Measurements from ENCODE around the gene PLCB2.

The PLCB2 gene

DNA sequence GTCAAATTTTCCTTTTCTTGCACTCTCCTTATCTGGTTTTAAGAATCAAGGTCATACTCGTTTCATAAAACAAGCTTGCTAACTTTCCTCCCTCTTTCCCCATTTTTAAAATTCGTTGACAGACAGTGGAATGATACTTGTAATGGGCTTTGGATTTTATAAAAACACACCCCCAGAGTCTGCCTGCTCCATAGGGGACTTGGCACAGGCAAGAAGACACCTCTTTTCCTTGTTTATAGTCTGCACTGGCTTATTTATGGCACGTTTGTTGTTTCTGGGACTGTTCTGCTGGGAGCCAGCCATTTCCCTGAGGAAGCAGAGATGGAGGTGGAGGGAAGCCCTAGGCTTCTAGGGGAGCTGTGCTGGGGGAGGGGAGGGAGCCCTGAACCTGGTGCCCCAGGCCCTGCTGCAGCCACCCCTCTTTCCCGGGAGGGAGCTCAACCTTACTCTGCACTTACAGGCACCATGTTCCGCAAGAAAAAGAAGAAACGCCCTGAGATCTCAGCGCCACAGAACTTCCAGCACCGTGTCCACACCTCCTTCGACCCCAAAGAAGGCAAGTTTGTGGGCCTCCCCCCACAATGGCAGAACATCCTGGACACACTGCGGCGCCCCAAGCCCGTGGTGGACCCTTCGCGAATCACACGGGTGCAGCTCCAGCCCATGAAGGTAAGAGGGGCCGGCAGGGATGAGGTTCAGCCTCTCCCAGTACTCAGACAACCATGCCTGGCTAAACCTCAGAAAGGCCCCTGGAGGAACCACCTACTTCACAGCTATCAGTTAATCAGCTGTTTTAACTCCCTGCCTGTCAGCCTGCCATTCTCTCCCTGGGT lies 43.2 kb downstream of the PLCB2 start:
- no peak for TF ChIP-seq POLR2A (IDR thresholded peaks at IDR 0.05; ENCODE audit: low read length)
- no peak for TF ChIP-seq GATA1 (IDR thresholded peaks at IDR 0.05; ENCODE audit: low read depth, low read length)
- DNase-seq: no peak

- no peak for DNase-seq
- no peak for TF ChIP-seq GATA1 (IDR thresholded peaks at IDR 0.05; ENCODE audit: low read depth, low read length)
- no peak for TF ChIP-seq POLR2A (IDR thresholded peaks at IDR 0.05; ENCODE audit: low read length)
Measured at GRCh38 chr15:40263024-40263754, 44.5 kb downstream of the PLCB2 start.

DNA sequence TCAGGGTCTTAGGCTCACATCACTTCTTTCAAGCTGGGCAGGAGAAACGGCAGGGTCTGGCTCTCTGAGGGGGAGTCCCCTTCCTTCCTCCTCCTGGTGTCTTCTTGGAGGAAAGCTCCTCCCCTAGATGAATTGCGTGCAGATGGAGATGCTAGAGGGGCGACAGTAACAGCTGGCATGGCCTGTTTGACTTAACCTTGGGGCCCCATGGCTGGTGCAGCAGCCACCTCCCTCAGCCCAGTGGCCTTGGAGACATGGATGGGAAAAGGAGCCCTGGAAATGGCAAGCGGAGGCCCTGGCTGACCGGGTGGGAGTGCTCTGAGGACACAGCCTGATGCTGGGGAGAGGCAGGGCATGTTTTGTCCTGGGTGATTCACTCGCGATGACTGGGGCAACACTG lies 48.7 kb downstream of the PLCB2 start:
- TF ChIP-seq POLR2A (IDR thresholded peaks at IDR 0.05; ENCODE audit: low read length) (no peak), GATA1 (IDR thresholded peaks at IDR 0.05; ENCODE audit: low read depth, low read length) (no peak)
- no peak for DNase-seq

- TF ChIP-seq POLR2A (IDR thresholded peaks at IDR 0.05; ENCODE audit: low read length): no peak
- no peak for TF ChIP-seq GATA1 (IDR thresholded peaks at IDR 0.05; ENCODE audit: low read depth, low read length)
- no peak for DNase-seq
Measured at GRCh38 chr15:40258544-40258943, 49.2 kb downstream of the PLCB2 start.

DNA sequence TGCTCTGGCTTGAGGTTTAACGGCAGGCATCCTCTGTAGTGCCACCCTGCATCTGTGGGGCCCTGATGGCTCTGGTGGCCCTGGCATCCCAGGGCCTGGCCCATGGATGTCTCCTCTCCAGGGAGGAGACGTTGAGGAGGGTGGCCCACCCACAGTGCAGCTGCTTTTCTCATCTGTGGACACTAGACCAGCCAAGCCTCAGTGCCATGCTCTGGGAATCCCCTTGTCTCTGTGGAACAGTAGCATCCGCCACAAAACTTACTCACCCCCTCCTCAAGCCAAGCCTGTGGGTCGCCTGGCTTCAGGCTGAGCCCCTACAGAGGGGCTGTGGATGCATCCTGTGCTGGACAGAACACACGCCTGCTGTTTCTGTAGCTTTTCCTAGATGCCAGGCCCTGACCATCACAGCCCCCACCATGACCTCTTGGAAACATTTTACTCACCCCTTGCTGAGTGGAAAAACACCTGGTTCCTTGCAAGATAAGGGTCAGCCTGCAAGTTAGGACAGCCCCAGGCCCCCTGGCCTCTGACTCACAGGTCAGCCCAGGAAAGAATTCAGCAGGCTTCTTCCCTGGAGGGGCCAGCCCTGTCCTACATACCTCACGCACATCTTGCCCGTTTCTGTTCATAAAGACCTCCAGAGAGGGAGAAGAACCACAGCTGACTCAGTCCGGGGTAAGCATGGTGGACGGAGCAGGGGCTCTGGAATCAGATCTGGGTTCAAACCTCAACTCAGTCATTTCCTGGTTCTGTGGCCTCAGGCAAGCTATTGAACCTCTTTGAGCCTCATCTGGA lies 49.9 kb downstream of the PLCB2 start:
- TF ChIP-seq POLR2A (IDR thresholded peaks at IDR 0.05; ENCODE audit: low read length) (no peak), GATA1 (IDR thresholded peaks at IDR 0.05; ENCODE audit: low read depth, low read length) (no peak)
- no peak for DNase-seq

DNA sequence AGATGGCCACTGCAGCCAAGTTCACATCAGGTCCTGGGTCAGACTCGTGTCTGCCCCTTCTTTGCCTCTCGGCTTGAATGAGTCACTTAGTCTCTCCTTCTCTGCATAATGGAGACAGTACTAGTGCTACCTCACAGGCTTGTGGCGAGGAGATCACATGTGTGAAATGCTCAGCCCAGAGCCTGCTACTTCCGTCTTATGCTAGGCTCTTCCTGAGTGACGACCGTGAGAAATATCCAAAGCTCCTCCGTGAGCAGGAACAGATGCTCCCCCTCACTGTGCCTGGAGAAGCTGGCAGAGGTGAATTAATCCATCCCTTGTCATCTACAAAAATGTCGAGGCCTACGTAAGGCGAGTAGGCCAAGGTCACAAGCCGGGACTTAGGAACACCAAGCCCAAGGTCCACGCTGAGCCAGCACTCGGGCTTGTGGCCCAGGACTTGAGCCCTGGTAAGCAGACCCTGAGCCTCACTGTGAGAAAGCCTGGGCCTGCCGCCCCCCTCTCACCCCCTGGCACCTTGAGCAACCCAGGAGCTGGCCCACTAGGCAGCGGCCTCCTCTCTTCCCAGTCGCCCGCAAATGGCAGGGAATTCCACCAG lies 51.0 kb downstream of the PLCB2 start:
- DNase-seq: no peak

DNA sequence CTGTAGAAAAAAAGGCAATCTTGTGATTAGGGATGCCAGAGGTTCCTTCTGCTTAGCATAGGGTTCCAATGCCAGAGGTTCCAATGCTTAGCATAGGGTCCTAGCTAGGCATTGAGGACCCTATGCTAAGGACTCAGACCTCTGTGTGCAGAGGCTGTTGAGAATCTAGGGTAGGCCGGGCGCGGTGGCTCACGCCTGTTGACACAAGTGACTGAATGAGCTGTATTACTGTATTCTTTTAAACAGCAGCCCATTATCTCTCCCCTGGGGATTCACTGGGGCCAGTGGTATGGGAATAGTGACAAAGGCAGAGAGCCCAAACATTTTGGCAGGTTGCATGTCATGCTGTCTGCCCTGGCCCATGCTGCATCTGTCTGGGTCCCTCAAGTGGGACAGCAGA lies 52.7 kb downstream of the PLCB2 start:
- no peak for DNase-seq
- TF ChIP-seq GATA1 (IDR thresholded peaks at IDR 0.05; ENCODE audit: low read depth, low read length): no peak
- TF ChIP-seq POLR2A (IDR thresholded peaks at IDR 0.05; ENCODE audit: low read length): no peak

More for the DNA sequence above, 51.0 kb downstream of the PLCB2 start:
- TF ChIP-seq POLR2A (IDR thresholded peaks at IDR 0.05; ENCODE audit: low read length): no peak
- TF ChIP-seq GATA1 (IDR thresholded peaks at IDR 0.05; ENCODE audit: low read depth, low read length): no peak

GRCh38 chr15:40254452-40254851 lies 53.3 kb downstream of the PLCB2 start:
- TF ChIP-seq GATA1 (IDR thresholded peaks at IDR 0.05; ENCODE audit: low read depth, low read length): no peak
- TF ChIP-seq POLR2A (IDR thresholded peaks at IDR 0.05; ENCODE audit: low read length): no peak
- no peak for DNase-seq

DNA sequence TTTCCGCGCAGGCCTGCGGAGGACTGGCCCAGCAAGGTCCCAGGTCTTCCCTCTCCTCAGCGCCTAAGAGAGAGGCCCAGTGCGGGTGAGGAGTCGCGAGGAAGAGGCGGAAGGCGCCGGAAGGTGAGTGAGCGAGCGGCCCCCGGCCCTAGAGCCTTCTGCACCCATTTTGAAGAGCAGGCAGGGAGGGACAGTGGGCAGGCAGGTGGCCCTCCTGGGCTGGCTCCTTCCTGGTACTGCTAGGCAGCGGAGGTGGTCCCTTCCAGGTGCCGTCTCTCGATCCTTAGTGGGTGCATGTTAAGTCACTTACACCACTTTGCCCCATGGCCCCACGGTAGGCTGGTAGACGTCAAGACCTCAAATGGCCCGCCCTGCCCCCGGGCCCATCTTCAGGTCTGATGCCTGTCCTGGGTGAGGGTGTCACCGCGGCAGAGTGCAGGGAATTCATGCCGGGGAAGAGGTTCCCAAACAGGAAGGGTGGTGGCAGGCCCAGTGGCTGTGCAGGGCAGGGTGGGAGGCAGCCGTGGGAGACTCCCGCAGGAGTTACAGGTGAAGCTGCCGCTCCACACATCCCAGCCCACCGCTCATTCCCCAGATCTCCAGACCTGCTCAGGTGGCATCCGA lies 54.5 kb downstream of the PLCB2 start:
- no peak for DNase-seq
- TF ChIP-seq POLR2A (IDR thresholded peaks at IDR 0.05; ENCODE audit: low read length) (no peak), GATA1 (IDR thresholded peaks at IDR 0.05; ENCODE audit: low read depth, low read length) (no peak)

GRCh38 chr15:40252438-40253166 lies 55.1 kb downstream of the PLCB2 start:
- DNase-seq: no peak
- TF ChIP-seq POLR2A (IDR thresholded peaks at IDR 0.05; ENCODE audit: low read length): no peak
- no peak for TF ChIP-seq GATA1 (IDR thresholded peaks at IDR 0.05; ENCODE audit: low read depth, low read length)

- DNase-seq: no peak
- no peak for TF ChIP-seq GATA1 (IDR thresholded peaks at IDR 0.05; ENCODE audit: low read depth, low read length)
- no peak for TF ChIP-seq POLR2A (IDR thresholded peaks at IDR 0.05; ENCODE audit: low read length)
Measured at GRCh38 chr15:40252141-40252437, 55.6 kb downstream of the PLCB2 start.

DNA sequence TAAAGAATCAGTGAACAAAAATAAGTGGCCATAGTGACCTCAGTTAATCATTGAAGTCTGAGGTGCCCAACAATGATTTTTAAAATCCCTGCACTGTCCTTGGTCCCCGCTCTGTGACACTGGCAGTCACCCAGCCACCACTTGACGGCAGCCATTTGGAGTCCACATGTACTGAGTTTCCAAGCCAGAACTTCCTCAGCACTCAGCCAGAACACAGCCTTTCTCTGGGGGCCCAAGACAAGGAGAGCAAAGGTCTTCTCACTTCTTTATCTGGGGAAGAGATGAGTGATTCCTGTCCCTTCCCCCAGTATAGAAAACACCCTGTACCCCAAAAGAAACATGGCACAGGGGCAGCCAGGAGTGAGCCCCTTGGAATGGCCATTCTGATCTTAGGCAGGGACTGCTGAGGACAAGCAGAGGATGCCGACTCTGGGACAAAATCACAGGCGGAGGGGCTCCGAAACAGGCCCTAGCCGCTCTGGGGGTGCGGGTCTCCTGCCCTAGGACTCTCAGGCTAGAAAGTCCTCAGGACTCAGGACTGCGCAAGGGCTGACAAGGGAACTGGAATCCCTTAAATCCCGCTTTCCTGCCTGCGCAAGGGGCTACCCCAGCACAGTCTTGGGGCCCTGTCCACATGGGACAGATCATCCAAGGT lies 56.1 kb downstream of the PLCB2 start:
- DNase-seq: no peak
- TF ChIP-seq GATA1 (IDR thresholded peaks at IDR 0.05; ENCODE audit: low read depth, low read length) (no peak), POLR2A (IDR thresholded peaks at IDR 0.05; ENCODE audit: low read length) (no peak)

Measured in erythroblast (primary cell).